HL-60 (cell line): Measurements from ENCODE around the gene RPN1.
A peak's percentile ranks its signal among the peaks of the same experiment; 100 is the strongest.

Source experiments
- DNase-seq, 2 experiments: peaks; one replicate each; pipeline ENCODE4 v3.0.0-alpha.2; 2010 to 2020; ENCODE audit warnings: low read depth in 1 of 2, low spot score in 1 of 2
- H3K27ac ChIP-seq: fragments of 250-450 bp; sonication (Bioruptor Pico); replicated peaks from 2 replicates; pipeline ENCODE4 v1.5.1; 2020; ENCODE audit warnings: mild to moderate bottlenecking, moderate library complexity
- H3K27me3 ChIP-seq: fragments of 250-450 bp; sonication (Bioruptor Pico); 2 replicates; pipeline ENCODE4 v1.5.1; 2021; ENCODE audit warnings: mild to moderate bottlenecking, moderate library complexity; ENCODE audit not compliant: insufficient read depth, poor library complexity, severe bottlenecking
- H3K4me3 ChIP-seq: replicated peaks from 2 replicates; pipeline ENCODE4 v1.5.1; 2011; ENCODE audit warnings: mild to moderate bottlenecking, control low read depth, low read length; ENCODE audit not compliant: insufficient read depth
- GABPA ChIP-seq: IDR thresholded peaks from 2 replicates; pipeline ENCODE4 v1.6.1; 2012; ENCODE audit warnings: low read depth
- POLR2AphosphoS5 ChIP-seq: IDR thresholded peaks from 2 replicates; pipeline ENCODE4 v1.6.1; 2012; ENCODE audit warnings: low read depth
- REST ChIP-seq: IDR thresholded peaks from 2 replicates; pipeline ENCODE4 v1.6.1; 2012; ENCODE audit warnings: low read depth; ENCODE audit not compliant: insufficient replicate concordance
- SPI1 ChIP-seq: IDR thresholded peaks from 2 replicates; pipeline ENCODE4 v1.6.1; 2012; ENCODE audit warnings: low read depth, mild to moderate bottlenecking, borderline replicate concordance
- TF ChIP-seq, protein P1 (sequence below): IDR thresholded peaks from one replicate; pipeline ENCODE4 v1.5.1; 2011; ENCODE audit warnings: low read length, control low read depth, inconsistent platforms; ENCODE audit not compliant: insufficient read depth

RPN1 gene

GRCh38 chr3:128621931-128622330 lies 28.7 kb downstream of the RPN1 start:
- H3K27ac ChIP-seq: no peak overlapping the region
- TF ChIP-seq, protein P1, sequence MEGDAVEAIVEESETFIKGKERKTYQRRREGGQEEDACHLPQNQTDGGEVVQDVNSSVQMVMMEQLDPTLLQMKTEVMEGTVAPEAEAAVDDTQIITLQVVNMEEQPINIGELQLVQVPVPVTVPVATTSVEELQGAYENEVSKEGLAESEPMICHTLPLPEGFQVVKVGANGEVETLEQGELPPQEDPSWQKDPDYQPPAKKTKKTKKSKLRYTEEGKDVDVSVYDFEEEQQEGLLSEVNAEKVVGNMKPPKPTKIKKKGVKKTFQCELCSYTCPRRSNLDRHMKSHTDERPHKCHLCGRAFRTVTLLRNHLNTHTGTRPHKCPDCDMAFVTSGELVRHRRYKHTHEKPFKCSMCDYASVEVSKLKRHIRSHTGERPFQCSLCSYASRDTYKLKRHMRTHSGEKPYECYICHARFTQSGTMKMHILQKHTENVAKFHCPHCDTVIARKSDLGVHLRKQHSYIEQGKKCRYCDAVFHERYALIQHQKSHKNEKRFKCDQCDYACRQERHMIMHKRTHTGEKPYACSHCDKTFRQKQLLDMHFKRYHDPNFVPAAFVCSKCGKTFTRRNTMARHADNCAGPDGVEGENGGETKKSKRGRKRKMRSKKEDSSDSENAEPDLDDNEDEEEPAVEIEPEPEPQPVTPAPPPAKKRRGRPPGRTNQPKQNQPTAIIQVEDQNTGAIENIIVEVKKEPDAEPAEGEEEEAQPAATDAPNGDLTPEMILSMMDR: no peak

DNA sequence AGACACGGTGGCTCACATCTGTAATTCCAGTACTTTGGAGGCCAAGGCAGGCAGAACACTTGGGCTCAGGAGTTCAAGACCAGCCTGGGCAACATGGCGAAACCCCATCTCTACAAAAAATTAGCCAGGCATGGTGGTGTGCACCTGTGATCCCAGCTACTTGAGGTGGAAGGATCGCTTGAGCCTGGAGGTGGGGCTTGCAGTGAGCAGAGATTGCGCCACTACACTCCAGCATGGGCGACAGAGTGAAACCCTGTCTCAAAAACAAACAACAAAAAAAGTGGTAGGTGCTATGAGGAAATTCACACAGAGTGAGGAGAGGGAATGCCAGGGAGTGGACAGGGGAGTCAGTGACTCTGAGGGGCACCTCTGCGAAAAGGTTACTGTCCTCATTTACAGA lies 29.4 kb downstream of the RPN1 start:
- no peak for DNase-seq
- Histone ChIP-seq H3K27ac (no peak overlapping the region), H3K4me3 (no peak overlapping the region), H3K27me3 (no peaks in the 10 kb centered on the region)
- no peak for TF ChIP-seq SPI1
- TF ChIP-seq POLR2AphosphoS5: no peak
- TF ChIP-seq, protein P1: no peak
- no peak for TF ChIP-seq REST
- TF ChIP-seq GABPA: no peak

More at GRCh38 chr3:128621931-128622330, 28.7 kb downstream of the RPN1 start:
- no peak for DNase-seq
- no peak overlapping the region for H3K4me3 ChIP-seq
- no peaks in the 10 kb centered on the region for H3K27me3 ChIP-seq

DNA sequence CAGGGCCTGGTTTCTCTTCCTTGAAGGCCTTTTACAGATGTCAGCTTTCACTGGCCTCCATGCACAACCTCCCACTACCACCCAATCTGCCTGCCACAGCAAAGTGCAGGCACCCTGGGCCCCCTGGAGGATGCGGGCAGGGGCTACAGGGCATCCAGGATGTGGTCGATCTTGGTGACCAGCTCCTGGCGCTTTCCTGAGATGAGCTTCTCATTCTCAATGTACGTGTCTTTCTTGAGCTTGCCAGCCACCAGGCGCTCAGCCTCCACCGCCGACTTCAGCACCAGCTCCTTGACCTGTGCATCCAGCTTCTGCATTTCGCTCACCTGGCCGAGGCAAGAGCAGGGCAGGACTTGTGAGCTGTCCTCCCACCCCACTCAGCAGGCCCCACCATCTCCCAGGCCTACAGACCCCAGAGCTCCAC lies 30.3 kb downstream of the RPN1 start:
- DNase-seq: no peak
- Histone ChIP-seq H3K4me3 (no peak overlapping the region), H3K27me3 (no peaks in the 10 kb centered on the region), H3K27ac (peak overlapping the region; percentile 2)
- TF ChIP-seq POLR2AphosphoS5: 0 out of 2 replicates have a peak, but pooled peaks have one; percentile 11
- TF ChIP-seq GABPA: no peak
- no peak for TF ChIP-seq SPI1

GRCh38 chr3:128619146-128619890 lies 31.3 kb downstream of the RPN1 start:
- no peak overlapping the region for H3K4me3 ChIP-seq
- H3K27ac ChIP-seq: peak overlapping the region; percentile 82
- TF ChIP-seq POLR2AphosphoS5 (no peak; the same call in 1 of the 2 replicates), SPI1 (no peak)
- DNase-seq: peak; percentile 82 to 90
- no peaks in the 10 kb centered on the region for H3K27me3 ChIP-seq

DNA sequence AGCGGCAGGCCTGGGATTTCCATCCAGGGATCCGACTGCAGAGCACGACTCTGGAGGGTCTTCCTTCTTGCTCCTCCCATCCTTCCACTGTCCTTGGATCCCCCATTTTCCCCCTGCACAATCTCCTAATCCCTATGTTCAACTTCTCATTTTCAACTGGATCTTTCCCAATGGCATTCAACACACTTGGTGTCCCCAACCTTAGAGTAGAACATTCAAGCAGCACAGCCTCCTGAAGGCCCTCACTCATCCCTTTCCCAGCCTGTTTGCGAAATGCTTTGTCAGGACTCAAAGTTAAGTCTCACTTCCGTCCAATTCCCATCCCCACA lies 32.3 kb downstream of the RPN1 start:
- Histone ChIP-seq H3K27me3 (no peaks in the 10 kb centered on the region), H3K4me3 (peak overlapping the region; percentile 69), H3K27ac (peak overlapping the region; percentile 82)
- peak; percentile 8; the same call in 1 of the 2 replicates for TF ChIP-seq POLR2AphosphoS5
- no peak for TF ChIP-seq REST
- no peak for DNase-seq
